GM18520 (cell line): Measurements from ENCODE around the gene CD247.
A peak's percentile ranks its signal among the peaks of the same experiment; 100 is the strongest.
"Not testable (repeated sequence)": the region's sequence is repeated elsewhere in the genome, so short reads cannot be mapped to it uniquely, and the experiment has no call there.

ENCODE experiments used
- ATAC-seq: cut with Tn5 transposase; IDR thresholded peaks from one replicate; pipeline ENCODE4 v1.9.1; 2021; ENCODE audit not compliant: unreplicated experiment

CD247 gene

DNA sequence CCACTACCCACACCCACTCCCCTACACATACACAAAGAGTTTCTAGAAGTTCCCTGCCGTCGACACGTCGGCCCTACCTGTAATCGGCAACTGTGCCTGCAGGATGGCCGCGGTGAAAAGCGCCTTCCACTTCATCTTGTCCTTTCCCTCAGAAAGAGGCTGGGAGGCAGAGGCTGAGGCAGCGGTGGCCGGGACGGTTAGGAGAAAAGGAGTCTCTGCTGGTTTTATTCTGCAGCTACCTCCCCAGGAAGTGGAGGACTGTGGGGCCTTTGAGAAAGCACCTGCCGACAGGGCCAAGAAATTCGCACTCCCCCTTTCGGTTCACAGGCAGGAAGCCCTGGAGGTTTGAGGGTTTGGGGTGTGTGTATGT lies at the start of gene CD247:
CD247 (minus strand) TSS at position 199 of the 370 bp plus-strand sequence; CDS start at position 135, 64 bp downstream.
- ATAC-seq, result no peak

GRCh38 chr1:167567663-167568062 lies 49.3 kb upstream of the CD247 start:
- no peak for ATAC-seq

GRCh38 chr1:167566766-167567165 lies 48.4 kb upstream of the CD247 start:
- no peak for ATAC-seq

DNA sequence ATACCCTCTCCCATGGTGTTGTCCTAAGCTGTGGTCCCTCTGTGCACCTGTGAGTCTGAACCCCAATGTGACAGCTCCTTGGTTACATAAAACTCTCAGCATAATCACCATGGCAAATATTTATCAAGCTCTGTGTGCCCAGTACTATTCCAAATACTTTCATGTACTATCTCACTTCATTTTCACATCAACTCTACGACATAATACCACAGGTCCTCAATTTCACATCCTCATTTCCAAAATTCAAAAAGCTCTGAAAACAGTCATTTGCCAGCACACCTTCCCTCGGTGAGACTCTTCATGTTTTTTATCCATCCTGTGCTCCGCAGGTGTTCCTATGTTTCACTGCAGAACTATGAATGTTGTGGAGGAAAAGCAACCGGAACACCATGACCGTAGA lies 47.6 kb upstream of the CD247 start:
- ATAC-seq, result no peak

DNA sequence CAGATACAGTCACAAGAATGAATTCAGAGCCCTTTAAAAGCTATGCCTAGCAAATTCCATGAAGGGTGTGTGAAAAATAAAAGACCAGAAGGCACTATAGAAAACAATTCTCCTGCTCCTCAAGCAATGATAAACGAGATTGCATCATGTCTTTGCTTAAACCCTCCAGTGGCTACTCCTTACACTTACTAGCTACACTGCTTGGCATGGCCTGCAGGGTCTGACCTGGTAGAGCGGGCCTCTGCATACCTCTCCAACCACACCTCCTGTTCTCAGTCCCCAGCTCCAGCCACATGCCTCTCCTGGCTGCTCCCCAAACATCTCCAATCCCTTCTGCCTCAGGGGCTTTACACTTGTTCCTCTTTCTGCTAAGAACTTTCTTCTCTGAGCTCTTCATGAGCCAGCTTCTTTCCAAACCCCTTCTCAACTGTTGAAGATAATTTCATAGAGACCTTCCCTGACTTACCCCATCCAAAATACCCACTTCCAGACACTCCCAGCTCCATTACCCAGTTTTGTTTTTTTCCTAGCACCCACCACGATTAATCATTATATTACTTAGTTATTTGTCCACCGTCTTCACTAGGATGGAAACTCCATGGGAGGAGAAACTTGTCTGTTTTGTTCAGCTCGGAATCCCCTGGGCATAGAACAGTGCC lies 46.4 kb upstream of the CD247 start:
- ATAC-seq, result no peak

DNA sequence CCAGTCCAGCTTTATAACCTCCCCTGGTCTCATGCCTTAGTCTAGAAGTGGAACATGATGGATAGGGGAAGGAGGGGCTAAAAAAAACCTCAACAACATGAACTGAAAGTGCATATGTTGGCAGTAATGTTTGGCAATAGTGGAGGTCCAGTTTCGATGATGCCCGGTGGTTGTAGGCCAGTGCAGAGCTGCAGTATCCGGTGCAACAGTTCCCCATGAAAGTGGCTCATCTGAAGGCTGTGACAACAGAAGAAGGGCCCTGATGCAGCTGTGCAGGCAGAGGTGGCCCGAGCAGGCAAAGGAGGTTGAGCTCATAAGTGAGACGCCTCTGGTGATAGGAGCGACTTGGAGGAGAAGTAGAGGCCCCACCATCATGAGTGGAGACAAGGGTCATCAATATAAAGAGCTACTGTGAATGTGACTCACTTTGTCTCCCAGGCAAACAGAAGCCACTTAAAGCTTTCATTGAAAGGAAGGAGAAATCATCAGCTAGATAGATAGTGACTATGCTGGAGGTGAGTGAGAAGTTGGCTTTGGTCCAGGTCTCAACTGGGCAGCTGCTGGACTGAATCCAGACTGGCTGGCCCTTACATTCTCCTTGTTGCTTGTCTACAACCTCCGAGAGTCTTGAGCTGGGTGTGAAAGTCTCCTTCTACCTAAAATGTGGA lies 45.4 kb upstream of the CD247 start:
- ATAC-seq, result no peak

- no peak for ATAC-seq
These were observed 44.4 kb upstream of the CD247 start for GRCh38 chr1:167562702-167563101.

GRCh38 chr1:167561753-167562152 lies 43.4 kb upstream of the CD247 start:
- no peak for ATAC-seq

GRCh38 chr1:167555971-167556714 lies 37.8 kb upstream of the CD247 start:
- ATAC-seq, result no peak

GRCh38 chr1:167555072-167555471 lies 36.7 kb upstream of the CD247 start:
- not testable (repeated sequence) for ATAC-seq

DNA sequence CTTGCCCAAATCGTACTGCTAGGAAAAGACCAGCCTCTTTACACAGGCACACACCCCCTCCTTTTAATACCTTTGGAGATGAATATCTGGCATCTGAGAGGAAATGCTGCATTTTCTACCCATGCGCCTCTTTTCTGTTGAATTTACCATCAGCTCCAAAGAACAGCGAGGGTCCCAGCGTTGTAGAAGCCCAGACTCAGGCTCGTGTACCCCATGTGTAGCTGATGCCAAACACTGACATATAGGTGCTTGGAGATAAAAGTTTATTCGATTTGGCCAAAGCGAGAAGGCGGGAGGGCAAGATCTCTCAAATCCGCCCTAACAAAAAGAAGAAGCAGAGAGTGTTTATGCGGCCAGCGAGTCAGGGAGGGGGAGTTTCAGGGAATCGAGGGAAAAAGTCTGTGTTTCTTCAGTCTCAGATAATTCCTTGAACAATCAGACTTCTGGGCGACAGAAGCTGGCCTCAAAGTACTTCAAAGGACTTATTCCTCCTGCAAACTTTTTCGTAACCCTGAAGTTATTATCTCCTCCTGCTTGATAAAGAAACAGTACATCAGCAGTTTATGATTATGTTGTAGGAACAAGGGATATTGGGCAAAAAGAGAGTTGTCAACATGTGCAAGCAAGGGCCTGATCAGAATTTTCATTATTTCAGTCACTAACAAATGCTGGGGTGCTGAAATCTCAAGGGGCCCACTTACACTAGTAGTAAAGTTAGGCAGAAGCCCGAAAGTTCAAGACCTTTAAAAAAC lies 35.9 kb upstream of the CD247 start:
- ATAC-seq, result peak; percentile 6

GRCh38 chr1:167553136-167554027 lies 35.1 kb upstream of the CD247 start, which contains the start of gene CREG1:
Gene CREG1 (minus strand): TSS chr1:167553762.
- ATAC-seq, result peak; percentile 95

- ATAC-seq, result no peak
These were observed 33.0 kb upstream of the CD247 start for GRCh38 chr1:167551362-167551761.

DNA sequence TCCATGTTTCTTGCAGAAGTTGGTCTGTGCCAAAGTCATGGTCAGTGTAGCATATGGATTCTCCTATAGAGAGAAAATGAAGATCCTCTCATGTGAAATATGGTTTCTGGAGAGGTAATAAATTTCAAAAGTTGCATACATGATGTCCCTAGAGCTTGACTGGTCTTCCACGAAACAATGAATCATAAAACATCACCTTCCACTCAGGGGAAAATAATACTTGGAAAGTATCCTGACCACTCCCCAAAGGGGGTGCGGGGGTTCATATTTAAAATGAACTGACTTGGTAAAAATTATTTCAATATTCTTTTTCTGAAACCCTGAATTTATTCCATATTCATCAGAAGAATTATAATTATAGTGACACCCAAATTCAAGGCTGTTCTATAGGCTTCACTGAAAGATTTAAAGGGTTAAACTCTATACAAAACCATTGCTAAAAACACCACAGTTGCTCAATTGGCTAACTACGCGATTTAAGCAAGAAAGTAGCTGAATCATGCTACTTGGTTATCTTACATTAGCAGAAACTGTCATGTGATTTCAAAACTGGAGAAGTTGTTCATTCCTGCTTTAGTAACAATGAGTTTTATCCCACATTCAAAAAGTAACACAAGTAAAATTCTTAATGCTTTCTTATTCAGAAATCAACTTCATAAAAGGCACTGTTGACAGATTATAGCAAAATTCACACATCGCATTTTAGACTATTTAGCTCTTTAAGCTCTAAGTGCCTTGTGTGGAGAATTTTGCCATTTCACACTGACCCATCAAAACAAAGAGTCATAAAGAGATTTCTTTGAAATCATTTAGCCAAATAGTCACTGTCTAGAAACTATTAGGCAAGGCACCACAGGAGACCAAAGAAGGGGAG lies 30.0 kb upstream of the CD247 start:
- ATAC-seq, result no peak

GRCh38 chr1:167546935-167547334 lies 28.6 kb upstream of the CD247 start:
- ATAC-seq, result no peak

GRCh38 chr1:167545349-167545748 lies 27.0 kb upstream of the CD247 start:
- ATAC-seq, result no peak

DNA sequence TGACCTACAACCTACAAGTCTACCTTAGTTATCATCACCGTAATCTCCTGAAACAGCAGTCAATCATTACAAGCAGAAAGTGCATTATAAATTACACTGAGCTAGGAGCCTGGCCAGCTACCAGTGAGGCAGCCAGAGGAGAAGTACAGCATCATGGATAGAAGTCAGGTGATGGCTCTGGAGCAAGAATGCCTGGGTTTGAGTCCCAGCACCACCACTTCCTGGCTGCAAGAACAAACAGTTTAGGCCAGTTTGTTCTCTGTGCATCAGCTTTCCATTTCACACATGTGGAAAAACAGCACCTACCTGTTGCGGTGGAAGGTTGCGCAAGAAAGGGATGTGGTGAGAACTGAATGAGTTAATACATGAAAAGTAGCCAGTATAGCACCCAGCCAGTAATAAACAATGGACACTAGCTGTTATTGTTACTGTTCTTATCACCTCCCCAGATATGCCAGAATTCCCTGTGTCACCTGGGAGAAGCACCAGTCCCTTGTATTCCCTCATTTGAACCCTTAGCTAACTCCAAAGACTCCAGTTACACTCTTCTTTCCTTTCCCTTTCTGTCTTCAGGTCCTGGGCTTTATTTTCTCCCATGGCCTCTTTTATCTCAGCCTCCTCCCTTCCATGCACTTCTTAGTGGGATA lies 26.2 kb upstream of the CD247 start:
- no peak for ATAC-seq

- ATAC-seq, result no peak
These were observed 25.1 kb upstream of the CD247 start for GRCh38 chr1:167543199-167543990.
